ENCODE data around the gene KRTAP3-2. TPM values are rescaled to one million over a fixed set of nuclear protein-coding genes. Genes with fewer than 3 reads are reported as not detected.

Gene KRTAP3-2
- total RNA-seq, 1 experiment from 2014 or later = not detected

GRCh38 chr17:41013181-41013580, 13.5 kb upstream of the KRTAP3-2 start:
- H3K79me2 ChIP-seq (ENCODE audit: insufficient read depth, low read length) = no peaks in the 10 kb centered on the region
- H4K91ac ChIP-seq (ENCODE audit: insufficient read length, low read depth, low read length) = no peak overlapping the region
- no peak overlapping the region for H2BK20ac ChIP-seq (ENCODE audit: low read depth, low read length, poor library complexity, severe bottlenecking)
- no peak overlapping the region for H2BK5ac ChIP-seq (ENCODE audit: insufficient read length, low read length)
- no peak overlapping the region for H3K18ac ChIP-seq (ENCODE audit: insufficient read length, low read depth, low read length)
- no peak overlapping the region for H4K5ac ChIP-seq (ENCODE audit: insufficient read length, low read depth, low read length)
- Mint-ChIP-seq H3K27ac (no peak overlapping the region), H3K4me3 (no peak overlapping the region), H3K4me1 (peaks cover 17 to 19% of the 10 kb centered on the region in 2 experiments), H3K36me3 (ENCODE audit: insufficient read depth in 1 of 3, low read depth in 3 of 3) (no peaks in the 10 kb centered on the region), H3K9me3 (no peaks in the 10 kb centered on the region), H3K27me3 (ENCODE audit: low read depth) (no peaks in the 10 kb centered on the region)
- no peak overlapping the region for H3K14ac ChIP-seq (ENCODE audit: insufficient read depth, low read length)
- H3K27me3 ChIP-seq (ENCODE audit: insufficient read depth, low read length) = no peaks in the 10 kb centered on the region
- no peaks in the 10 kb centered on the region for H3K79me1 ChIP-seq (ENCODE audit: insufficient read depth, low read depth, low read length, poor library complexity, severe bottlenecking)
- no peak overlapping the region for H3K27ac ChIP-seq (ENCODE audit: insufficient read length, low read depth, low read length)
- no peak overlapping the region for H3K9ac ChIP-seq (ENCODE audit: extremely low read depth, insufficient read length, low read length)
- H2AFZ ChIP-seq (ENCODE audit: low read length) = no peak overlapping the region
- no peak overlapping the region for H4K8ac ChIP-seq (replicated peaks; ENCODE audit: insufficient read length, low read depth, low read length)
- no peak overlapping the region for H3K56ac ChIP-seq (ENCODE audit: insufficient read length, low read depth, low read length)
- DNase-seq = no peak
- no peak overlapping the region for H3K4me2 ChIP-seq (ENCODE audit: insufficient read depth, insufficient read length, low read length)
- no peak overlapping the region for H2AK5ac ChIP-seq (ENCODE audit: insufficient read length, low read length)
- H3T11ph ChIP-seq (ENCODE audit: low read length) = no peak overlapping the region
- no peak overlapping the region for H2BK120ac ChIP-seq (ENCODE audit: low read depth, low read length, poor library complexity, severe bottlenecking)
- no peak overlapping the region for H2BK12ac ChIP-seq (ENCODE audit: insufficient read length, low read depth, low read length)
- no peak for TF ChIP-seq CTCF (conservative IDR thresholded peaks at IDR 0.05)
- H2BK15ac ChIP-seq (ENCODE audit: low read depth, low read length) = no peak overlapping the region
- no peak overlapping the region for H3K23ac ChIP-seq (ENCODE audit: insufficient read length, low read depth, low read length)
- no peaks in the 10 kb centered on the region for H3K23me2 ChIP-seq (ENCODE audit: insufficient read length, low read depth, low read length, poor library complexity, severe bottlenecking)
- no CpG with 5 or more reads among the region's 3 CpGs for WGBS (ENCODE audit: extremely low coverage, insufficient read length, low lambda C conversion rate)
- no peaks in the 10 kb centered on the region; the same call in 1 of the 2 replicates for H3K4me1 ChIP-seq (ENCODE audit: insufficient read depth, low read length)
- H3K4ac ChIP-seq (ENCODE audit: low read depth, low read length) = no peak overlapping the region
- no peaks in the 10 kb centered on the region for H4K20me1 ChIP-seq (ENCODE audit: control insufficient read depth, insufficient read depth, insufficient read length)
- no peaks in the 10 kb centered on the region for H3K9me3 ChIP-seq (ENCODE audit: control insufficient read depth, low read depth, low read length)
